ENCODE measurements around the gene ANKRD18A. TPM values are rescaled to one million over a fixed set of nuclear protein-coding genes. Genes with fewer than 3 reads are reported as not detected.
"Not testable (repeated sequence)": the region's sequence is repeated elsewhere in the genome, so short reads cannot be mapped to it uniquely, and the experiment has no call there.

Gene ANKRD18A
- total RNA-seq, 1 experiment from 2014 or later, result 14.4 TPM

GRCh38 chr9:38595117-38595516, 25.3 kb downstream of the ANKRD18A start:
- not testable (repeated sequence) for H3K36me3 Mint-ChIP-seq (ENCODE audit: insufficient read depth in 1 of 3, low read depth in 3 of 3); DNase-seq; H3K4me1 ChIP-seq (ENCODE audit: insufficient read depth, low read length); H3K4ac ChIP-seq (ENCODE audit: low read depth, low read length); H3K18ac ChIP-seq (ENCODE audit: insufficient read length, low read depth, low read length); H2AFZ ChIP-seq (ENCODE audit: low read length); H3K4me2 ChIP-seq (ENCODE audit: insufficient read depth, insufficient read length, low read length); H2BK15ac ChIP-seq (ENCODE audit: low read depth, low read length); H3K14ac ChIP-seq (ENCODE audit: insufficient read depth, low read length); H3K9me3 ChIP-seq (ENCODE audit: control insufficient read depth, low read depth, low read length); H3K4me1 Mint-ChIP-seq; H3K23me2 ChIP-seq (ENCODE audit: insufficient read length, low read depth, low read length, poor library complexity, severe bottlenecking); H3K4me3 Mint-ChIP-seq; H2AK5ac ChIP-seq (ENCODE audit: insufficient read length, low read length); H2BK5ac ChIP-seq (ENCODE audit: insufficient read length, low read length); H3K23ac ChIP-seq (ENCODE audit: insufficient read length, low read depth, low read length); H3K79me1 ChIP-seq (ENCODE audit: insufficient read depth, low read depth, low read length, poor library complexity, severe bottlenecking); H3K27me3 Mint-ChIP-seq (ENCODE audit: low read depth); H3K27ac Mint-ChIP-seq; H2BK12ac ChIP-seq (ENCODE audit: insufficient read length, low read depth, low read length); H3K79me2 ChIP-seq (ENCODE audit: insufficient read depth, low read length); H2BK20ac ChIP-seq (ENCODE audit: low read depth, low read length, poor library complexity, severe bottlenecking); H4K91ac ChIP-seq (ENCODE audit: insufficient read length, low read depth, low read length); H3K9me3 Mint-ChIP-seq; H4K5ac ChIP-seq (ENCODE audit: insufficient read length, low read depth, low read length); H2BK120ac ChIP-seq (ENCODE audit: low read depth, low read length, poor library complexity, severe bottlenecking); H3T11ph ChIP-seq (ENCODE audit: low read length); H3K27me3 ChIP-seq (ENCODE audit: insufficient read depth, low read length); H3K9ac ChIP-seq (ENCODE audit: extremely low read depth, insufficient read length, low read length); H3K56ac ChIP-seq (ENCODE audit: insufficient read length, low read depth, low read length); H3K27ac ChIP-seq (ENCODE audit: insufficient read length, low read depth, low read length); H4K20me1 ChIP-seq (ENCODE audit: control insufficient read depth, insufficient read depth, insufficient read length); H4K8ac ChIP-seq (replicated peaks; ENCODE audit: insufficient read length, low read depth, low read length)
- WGBS (ENCODE audit: extremely low coverage, insufficient read length, low lambda C conversion rate), result no CpG with 5 or more reads among the region's 3 CpGs

GRCh38 chr9:38591346-38592063, 28.9 kb downstream of the ANKRD18A start:
- WGBS (ENCODE audit: extremely low coverage, insufficient read length, low lambda C conversion rate), result no CpG with 5 or more reads among the region's 9 CpGs
- H3K4ac ChIP-seq (ENCODE audit: low read depth, low read length); H3K27me3 Mint-ChIP-seq (ENCODE audit: low read depth); H3K27me3 ChIP-seq (ENCODE audit: insufficient read depth, low read length); H3K9me3 ChIP-seq (ENCODE audit: control insufficient read depth, low read depth, low read length); H4K8ac ChIP-seq (replicated peaks; ENCODE audit: insufficient read length, low read depth, low read length); H2BK5ac ChIP-seq (ENCODE audit: insufficient read length, low read length); H3K23me2 ChIP-seq (ENCODE audit: insufficient read length, low read depth, low read length, poor library complexity, severe bottlenecking); H3T11ph ChIP-seq (ENCODE audit: low read length); H3K14ac ChIP-seq (ENCODE audit: insufficient read depth, low read length); H3K9me3 Mint-ChIP-seq; H4K91ac ChIP-seq (ENCODE audit: insufficient read length, low read depth, low read length); H2BK12ac ChIP-seq (ENCODE audit: insufficient read length, low read depth, low read length); H3K27ac ChIP-seq (ENCODE audit: insufficient read length, low read depth, low read length); H3K36me3 Mint-ChIP-seq (ENCODE audit: insufficient read depth in 1 of 3, low read depth in 3 of 3); H3K4me2 ChIP-seq (ENCODE audit: insufficient read depth, insufficient read length, low read length); H3K27ac Mint-ChIP-seq; H3K56ac ChIP-seq (ENCODE audit: insufficient read length, low read depth, low read length); H3K23ac ChIP-seq (ENCODE audit: insufficient read length, low read depth, low read length); H2AK5ac ChIP-seq (ENCODE audit: insufficient read length, low read length); H2AFZ ChIP-seq (ENCODE audit: low read length); DNase-seq; H3K79me1 ChIP-seq (ENCODE audit: insufficient read depth, low read depth, low read length, poor library complexity, severe bottlenecking); H4K20me1 ChIP-seq (ENCODE audit: control insufficient read depth, insufficient read depth, insufficient read length); H3K4me1 ChIP-seq (ENCODE audit: insufficient read depth, low read length); H2BK20ac ChIP-seq (ENCODE audit: low read depth, low read length, poor library complexity, severe bottlenecking); H4K5ac ChIP-seq (ENCODE audit: insufficient read length, low read depth, low read length); H3K18ac ChIP-seq (ENCODE audit: insufficient read length, low read depth, low read length); H3K9ac ChIP-seq (ENCODE audit: extremely low read depth, insufficient read length, low read length); H3K4me1 Mint-ChIP-seq; H3K4me3 Mint-ChIP-seq; H2BK120ac ChIP-seq (ENCODE audit: low read depth, low read length, poor library complexity, severe bottlenecking); H3K79me2 ChIP-seq (ENCODE audit: insufficient read depth, low read length); H2BK15ac ChIP-seq (ENCODE audit: low read depth, low read length): not testable (repeated sequence)

Measured in H9 (cell line).